Aorta (tissue), 5 donors: ENCODE results near the gene IQSEC3. TPM values are rescaled to one million over a fixed set of nuclear protein-coding genes. Genes with fewer than 3 reads are reported as not detected.

Source experiments
- ATAC-seq: fragments of 200-7000 bp; cut with Tn5 transposase; one replicate; pipeline ENCODE4 v1.9.1; 2022; ENCODE audit warnings: moderate library complexity; ENCODE audit not compliant: low FRiP score
- DNase-seq, 2 donors: peaks; one replicate each; pipeline ENCODE4 v3.0.0-alpha.2; 2020
- H3K27ac ChIP-seq, 2 donors: one replicate each; pipeline ENCODE4 v1.5.1; 2013; ENCODE audit warnings: low read length in 2 of 2, mild to moderate bottlenecking in 2 of 2, moderate library complexity in 2 of 2, control low read depth in 1 of 2, inconsistent platforms in 1 of 2, low read depth in 1 of 2
- H3K27me3 ChIP-seq, 2 donors: one replicate each; pipeline ENCODE4 v1.6.1; 2013; ENCODE audit warnings: control low read depth in 1 of 2, low read length in 1 of 2, mild to moderate bottlenecking in 1 of 2, moderate library complexity in 1 of 2; ENCODE audit not compliant: insufficient read depth in 2 of 2, control insufficient read depth in 1 of 2
- H3K36me3 ChIP-seq, 2 donors: one replicate each; pipeline ENCODE4 v1.6.1; 2013; ENCODE audit warnings: control low read depth in 1 of 2, low read length in 1 of 2, mild to moderate bottlenecking in 1 of 2; ENCODE audit not compliant: insufficient read depth in 2 of 2, control insufficient read depth in 1 of 2
- H3K4me1 ChIP-seq, 2 donors: one replicate each; pipeline ENCODE4 v1.6.1; 2013; ENCODE audit warnings: low read length in 2 of 2, control low read depth in 1 of 2, mild to moderate bottlenecking in 1 of 2, moderate library complexity in 1 of 2; ENCODE audit not compliant: insufficient read depth in 2 of 2, control insufficient read depth in 1 of 2
- H3K4me3 ChIP-seq, 2 donors: one replicate each; pipeline ENCODE4 v1.5.1; 2013; ENCODE audit warnings: low read length in 2 of 2, control low read depth in 1 of 2, mild to moderate bottlenecking in 1 of 2
- H3K9me3 ChIP-seq: one replicate; pipeline ENCODE4 v1.6.1; 2013; ENCODE audit warnings: mild to moderate bottlenecking, low read length; ENCODE audit not compliant: control insufficient read depth
- WGBS, 2 donors: extraction: QIAGEN DNeasy Blood & Tissue Kit; methylation state at CpG; one replicate each; pipeline ENCODE4 v1.1.7; 2013; 5-methylcytosine and 5-hydroxymethylcytosine counted together
- intact Hi-C, 2 donors: fragments of 100-400 bp; cut with DNase I; formaldehyde crosslinking; loops; one replicate each; pipeline versions ENCODE4 v1.14.2 to v1.15.0; 2022
- polyA plus RNA-seq, 2 donors: library from polyadenylated mRNA; stranded (reverse); fragments of 200-250 nt; gene quantifications; one replicate each; pipeline ENCODE4 v1.2.3, GENCODE V29; 2013
- total RNA-seq, 2 donors: library from RNA; stranded (reverse); fragmentation: NEBNext Ultra II Directional; extraction: Animal tissue kit (Norgen Biotek cat#: 25700); gene quantifications; one replicate each; pipeline ENCODE4 v1.2.1, GENCODE V29; 2021
- donor health status: healthy with polysubstance abuse.
- donor health status: Bipolar disorder and iron deficiency.
- donor health status: DM: no; HTN: no; CAD: no.
- donor health status: DM: no; HTN: no; CAD: no.
- donor health status: DM: yes; HTN: yes; CAD: no.

Gene IQSEC3
- total and polyA plus RNA-seq, 4 donors = 0.15 to 6.4 (median 3.0) TPM; not detected in 1

GRCh38 chr12:175759-176158 lies 109.2 kb downstream of the IQSEC3 start:
- no peak for ATAC-seq
- 80 to 88% methylated on average over 16 of the region's 16 CpGs for WGBS, 2 donors
- H3K27me3 ChIP-seq = no peaks in the 10 kb centered on the region
- intact Hi-C loops = no loop called here
- H3K4me3 ChIP-seq = no peak overlapping the region
- H3K36me3 ChIP-seq = no peaks in the 10 kb centered on the region
- DNase-seq = no peak
- no peaks in the 10 kb centered on the region for H3K9me3 ChIP-seq
- H3K4me1 ChIP-seq = no peaks in the 10 kb centered on the region
- H3K27ac ChIP-seq = no peak overlapping the region

GRCh38 chr12:176321-177181 lies 110.0 kb downstream of the IQSEC3 start:
- Histone ChIP-seq H3K36me3 (no peaks in the 10 kb centered on the region), H3K4me3 (no peak overlapping the region), H3K4me1 (no peaks in the 10 kb centered on the region), H3K9me3 (no peaks in the 10 kb centered on the region), H3K27me3 (no peaks in the 10 kb centered on the region), H3K27ac (no peak overlapping the region)
- WGBS, 2 donors = 36 to 40% methylated on average over 16 of the region's 16 CpGs
- DNase-seq (no peak), ATAC-seq (no peak)
- intact Hi-C loops = no loop called here

- ATAC-seq (no peak), DNase-seq (no peak)
- no peaks in the 10 kb centered on the region for H3K9me3 ChIP-seq
- no peaks in the 10 kb centered on the region for H3K27me3 ChIP-seq
- H3K36me3 ChIP-seq = no peaks in the 10 kb centered on the region
- intact Hi-C loops = no loop called here
- H3K4me1 ChIP-seq = no peaks in the 10 kb centered on the region
- H3K27ac ChIP-seq = no peak overlapping the region
- 69 to 74% methylated on average over 11 of the region's 11 CpGs for WGBS, 2 donors
- H3K4me3 ChIP-seq = no peak overlapping the region
Measured at GRCh38 chr12:177336-177979, 110.9 kb downstream of the IQSEC3 start.

GRCh38 chr12:177980-178828 lies 111.6 kb downstream of the IQSEC3 start:
- no peak overlapping the region for H3K4me3 ChIP-seq
- ATAC-seq (no peak), DNase-seq (no peak)
- intact Hi-C loops = no loop called here
- 95 to 96% methylated on average over 20 of the region's 20 CpGs for WGBS, 2 donors
- H3K9me3 ChIP-seq = no peaks in the 10 kb centered on the region
- no peak overlapping the region for H3K27ac ChIP-seq
- H3K36me3 ChIP-seq = no peaks in the 10 kb centered on the region
- H3K27me3 ChIP-seq = no peaks in the 10 kb centered on the region
- H3K4me1 ChIP-seq = no peaks in the 10 kb centered on the region

GRCh38 chr12:178829-179109 lies 112.2 kb downstream of the IQSEC3 start:
- 88 to 91% methylated on average over 3 of the region's 3 CpGs for WGBS, 2 donors
- no peaks in the 10 kb centered on the region for H3K27me3 ChIP-seq
- H3K36me3 ChIP-seq = no peaks in the 10 kb centered on the region
- no peak overlapping the region for H3K4me3 ChIP-seq
- no peak overlapping the region for H3K27ac ChIP-seq
- no peak for DNase-seq
- no peaks in the 10 kb centered on the region for H3K4me1 ChIP-seq
- ATAC-seq = no peak
- no peaks in the 10 kb centered on the region for H3K9me3 ChIP-seq
- intact Hi-C loops = no loop called here

- no peaks in the 10 kb centered on the region for H3K27me3 ChIP-seq
- H3K9me3 ChIP-seq = no peaks in the 10 kb centered on the region
- no peak overlapping the region for H3K4me3 ChIP-seq
- ATAC-seq (no peak), DNase-seq (no peak)
- intact Hi-C loops = no loop called here
- no peaks in the 10 kb centered on the region for H3K36me3 ChIP-seq
- H3K4me1 ChIP-seq = no peaks in the 10 kb centered on the region
- no peak overlapping the region for H3K27ac ChIP-seq
- 78 to 79% methylated on average over 11 of the region's 11 CpGs for WGBS, 2 donors
Measured at GRCh38 chr12:179131-179884, 112.7 kb downstream of the IQSEC3 start.

- H3K36me3 ChIP-seq = no peaks in the 10 kb centered on the region
- intact Hi-C loops = no loop called here
- no peaks in the 10 kb centered on the region for H3K27me3 ChIP-seq
- 92 to 95% methylated on average over 5 of the region's 5 CpGs for WGBS, 2 donors
- ATAC-seq (no peak), DNase-seq (no peak)
- H3K9me3 ChIP-seq = no peaks in the 10 kb centered on the region
- no peaks in the 10 kb centered on the region for H3K4me1 ChIP-seq
- H3K4me3 ChIP-seq = no peak overlapping the region
- H3K27ac ChIP-seq = no peak overlapping the region
Measured at GRCh38 chr12:179885-180284, 113.3 kb downstream of the IQSEC3 start.

- peak in 1 of 2 donors; percentile 76 for DNase-seq
- H3K4me1 ChIP-seq = no peaks in the 10 kb centered on the region
- H3K4me3 ChIP-seq = no peak overlapping the region
- peak; percentile 22 for ATAC-seq
- WGBS, 2 donors = 77 to 83% methylated on average over 8 of the region's 8 CpGs
- no peaks in the 10 kb centered on the region for H3K36me3 ChIP-seq
- no peaks in the 10 kb centered on the region for H3K27me3 ChIP-seq
- H3K9me3 ChIP-seq = no peaks in the 10 kb centered on the region
- H3K27ac ChIP-seq = no peak overlapping the region
- intact Hi-C loops = no loop called here
Measured at GRCh38 chr12:180445-180844, 113.9 kb downstream of the IQSEC3 start.
